Neural cell (in vitro differentiated cells): ENCODE data around the gene NPY.

ENCODE experiments used
- CTCF ChIP-seq: fragments of 450-650 bp; IDR thresholded peaks from 2 replicates; pipeline ENCODE4 v1.5.1; 2014; ENCODE audit warnings: antibody characterized with exemption, mild to moderate bottlenecking, moderate library complexity; ENCODE audit not compliant: poor library complexity, severe bottlenecking
- EP300 ChIP-seq: fragments of 450-650 bp; conservative IDR thresholded peaks from 2 replicates; pipeline ENCODE4 v1.6.1; 2014; ENCODE audit warnings: antibody characterized with exemption, mild to moderate bottlenecking, moderate library complexity; ENCODE audit not compliant: poor library complexity, severe bottlenecking
- EZH2 ChIP-seq: fragments of 200-600, 300-800 bp; shearing (Covaris generic), sonication (generic); IDR thresholded peaks from 2 replicates; pipeline ENCODE4 v1.6.1; 2014; ENCODE audit warnings: antibody characterized with exemption, low read length, borderline replicate concordance, mild to moderate bottlenecking; ENCODE audit not compliant: insufficient read depth, poor library complexity, severe bottlenecking
- MXI1 ChIP-seq: fragments of 450-650 bp; conservative IDR thresholded peaks from 2 replicates; pipeline ENCODE4 v1.6.1; 2014; ENCODE audit warnings: antibody characterized with exemption, mild to moderate bottlenecking; ENCODE audit not compliant: poor library complexity, severe bottlenecking
- POLR2AphosphoS5 ChIP-seq: IDR thresholded peaks from 2 replicates; pipeline ENCODE4 v1.6.1; 2012
- RAD21 ChIP-seq: fragments of 450-650 bp; conservative IDR thresholded peaks from 2 replicates; pipeline ENCODE4 v1.6.1; 2014; ENCODE audit warnings: antibody characterized with exemption, mild to moderate bottlenecking, moderate library complexity
- REST ChIP-seq: IDR thresholded peaks from 2 replicates; pipeline ENCODE4 v1.6.1; 2012; ENCODE audit warnings: borderline replicate concordance
- TAF1 ChIP-seq: IDR thresholded peaks from 2 replicates; pipeline ENCODE4 v1.6.1; 2012; ENCODE audit warnings: low read depth

- no peak for TF ChIP-seq POLR2AphosphoS5
- TF ChIP-seq EZH2, result no peak
- no peak for TF ChIP-seq CTCF
- no peak for TF ChIP-seq EP300
- no peak for TF ChIP-seq REST
- TF ChIP-seq RAD21, result no peak
- no peak for TF ChIP-seq TAF1
- no peak for TF ChIP-seq MXI1
These were observed 17.7 kb downstream of the NPY start for GRCh38 chr7:24301703-24302102.
